Common myeloid progenitor, CD34-positive (primary cell): ENCODE data around the gene FILIP1.

Source experiments
- CTCF ChIA-PET: fragments of 350-600 bp; sonication (Branson Sonifier 250); formaldehyde crosslinking; loops from one replicate; lab custom pipeline; 2021; ENCODE audit warnings: antibody characterized with exemption; lab: Charles Lee
- POLR2A ChIA-PET: fragments of 350-600 bp; sonication (Branson Sonifier 250); formaldehyde crosslinking; loops from one replicate; lab custom pipeline; 2021; ENCODE audit warnings: antibody characterized with exemption; lab: Charles Lee
- DNase-seq, 3 donors: peaks; one replicate each; pipeline versions ENCODE4 v3.0.0 to v3.0.0-alpha.2; 2013
- H3K27ac ChIP-seq, 2 experiments: 1 replicate in 1 of 2; 2 replicates in 1 of 2; pipeline ENCODE4 v1.7.0; 2013; ENCODE audit warnings: inconsistent platforms in 2 of 2, low read length in 2 of 2, mild to moderate bottlenecking in 2 of 2, low read depth in 1 of 2, moderate library complexity in 1 of 2; ENCODE audit not compliant: severe bottlenecking in 2 of 2, insufficient read depth in 1 of 2, poor library complexity in 1 of 2
- H3K27me3 ChIP-seq, 5 experiments: replicated peaks in 2 of 5; 1 replicate in 3 of 5; 2 replicates in 2 of 5; pipeline versions ENCODE4 v1.6.1 to v1.7.0; 2013; ENCODE audit warnings: low read length in 4 of 5, mild to moderate bottlenecking in 2 of 5, moderate library complexity in 2 of 5, inconsistent platforms in 1 of 5; ENCODE audit not compliant: insufficient read depth in 5 of 5, control insufficient read depth in 4 of 5
- H3K36me3 ChIP-seq, 4 experiments: 1 replicate in 2 of 4; 2 replicates in 2 of 4; pipeline versions ENCODE4 v1.6.1 to v1.7.0; 2013; ENCODE audit warnings: low read length in 3 of 4, control low read depth in 1 of 4, mild to moderate bottlenecking in 1 of 4; ENCODE audit not compliant: control insufficient read depth in 4 of 4, insufficient read depth in 4 of 4
- H3K4me1 ChIP-seq, 4 experiments: 1 replicate in 3 of 4; 2 replicates in 1 of 4; pipeline versions ENCODE4 v1.6.1 to v1.7.1; 2013; ENCODE audit warnings: low read length in 3 of 4, mild to moderate bottlenecking in 3 of 4, control low read depth in 1 of 4, inconsistent platforms in 1 of 4, moderate library complexity in 1 of 4; ENCODE audit not compliant: control insufficient read depth in 4 of 4, insufficient read depth in 4 of 4; ENCODE audit errors: control extremely low read depth in 1 of 4
- H3K4me3 ChIP-seq, 7 experiments: 1 replicate in 4 of 7; 2 replicates in 3 of 7; pipeline versions ENCODE4 v1.5.1 to v1.7.0; 2013; ENCODE audit warnings: mild to moderate bottlenecking in 7 of 7, low read length in 6 of 7, moderate library complexity in 6 of 7, inconsistent platforms in 2 of 7, low read depth in 2 of 7, control low read depth in 1 of 7; ENCODE audit not compliant: insufficient read depth in 4 of 7, control insufficient read depth in 1 of 7; ENCODE audit errors: extremely low read depth in 1 of 7
- H3K9me3 ChIP-seq, 5 experiments: 1 replicate in 4 of 5; 2 replicates in 1 of 5; pipeline versions ENCODE4 v1.6.1 to v1.7.1; 2013; ENCODE audit warnings: low read length in 4 of 5, mild to moderate bottlenecking in 2 of 5, inconsistent platforms in 1 of 5, low read depth in 1 of 5, moderate library complexity in 1 of 5; ENCODE audit not compliant: control insufficient read depth in 4 of 5, insufficient read depth in 2 of 5; ENCODE audit errors: control extremely low read depth in 1 of 5
- WGBS: methylation state at CpG from one replicate; pipeline ENCODE4 v1.1.5; 2013; ENCODE audit not compliant: insufficient coverage; 5-methylcytosine and 5-hydroxymethylcytosine counted together

FILIP1 gene

GRCh38 chr6:75292555-75292954, 201.0 kb downstream of the FILIP1 start:
- Histone ChIP-seq H3K36me3 (peaks cover 0 to 2% (median 0%) of the 10 kb centered on the region in 4 experiments), H3K27me3 (no peaks in the 10 kb centered on the region), H3K4me3 (no peak overlapping the region), H3K27ac (no peak overlapping the region), H3K4me1 (peaks cover 0 to 2% (median 0%) of the 10 kb centered on the region in 4 experiments), H3K9me3 (no peaks in the 10 kb centered on the region)
- no peak for DNase-seq
- 60% methylated on average over 1 of the region's 2 CpGs for WGBS
- CTCF ChIA-PET, result no interaction called here
- POLR2A ChIA-PET, result no interaction called here

GRCh38 chr6:75291744-75292143, 201.9 kb downstream of the FILIP1 start:
- no peak for DNase-seq
- POLR2A ChIA-PET, result interaction anchor here (0.6 kb wide), 1 partner anchor 49 kb away, joined by 3 read pairs; no protein-coding TSS in a partner anchor
- H3K27ac ChIP-seq, result no peak overlapping the region
- no peaks in the 10 kb centered on the region for H3K9me3 ChIP-seq
- H3K27me3 ChIP-seq, result no peaks in the 10 kb centered on the region
- CTCF ChIA-PET, result interaction anchor here (0.6 kb wide), 1 partner anchor 39 kb away, joined by 3 read pairs; no protein-coding TSS in a partner anchor
- no peak overlapping the region for H3K4me3 ChIP-seq
- H3K36me3 ChIP-seq, result peaks cover 0 to 2% (median 0%) of the 10 kb centered on the region in 4 experiments
- peaks cover 0 to 9% (median under 1%) of the 10 kb centered on the region in 4 experiments for H3K4me1 ChIP-seq
- WGBS, result no CpG with 5 or more reads among the region's 1 CpG

GRCh38 chr6:75291331-75291730, 202.3 kb downstream of the FILIP1 start:
- CTCF ChIA-PET, result interaction anchor here (0.6 kb wide), 1 partner anchor 39 kb away, joined by 3 read pairs; no protein-coding TSS in a partner anchor
- POLR2A ChIA-PET, result interaction anchor here (0.6 kb wide), 1 partner anchor 48 kb away, joined by 3 read pairs; no protein-coding TSS in a partner anchor
- Histone ChIP-seq H3K27ac (no peak overlapping the region), H3K4me3 (no peak overlapping the region), H3K9me3 (no peaks in the 10 kb centered on the region), H3K36me3 (peaks cover 0 to 2% (median 0%) of the 10 kb centered on the region in 4 experiments), H3K27me3 (no peaks in the 10 kb centered on the region), H3K4me1 (peaks cover 0 to 14% (median 2%) of the 10 kb centered on the region in 4 experiments)
- peak in 1 of 3 donors; percentile 36 for DNase-seq
- WGBS, result 80% methylated on average over 1 of the region's 2 CpGs

GRCh38 chr6:75290136-75290945, 203.3 kb downstream of the FILIP1 start:
- CTCF ChIA-PET, result no interaction called here
- Histone ChIP-seq H3K9me3 (no peaks in the 10 kb centered on the region), H3K36me3 (peaks cover 0 to 2% (median 0%) of the 10 kb centered on the region in 4 experiments), H3K4me3 (no peak overlapping the region), H3K4me1 (peaks cover 5 to 22% (median 9%) of the 10 kb centered on the region in 4 experiments), H3K27me3 (no peaks in the 10 kb centered on the region), H3K27ac (no peak overlapping the region)
- 84% methylated on average over 3 of the region's 7 CpGs for WGBS
- no peak for DNase-seq
- POLR2A ChIA-PET, result no interaction called here

- DNase-seq, result no peak
- Histone ChIP-seq H3K27ac (no peak overlapping the region), H3K4me3 (no peak overlapping the region), H3K9me3 (no peaks in the 10 kb centered on the region), H3K4me1 (peaks cover 8 to 31% (median 17%) of the 10 kb centered on the region in 4 experiments), H3K36me3 (peaks cover 0 to 2% (median 0%) of the 10 kb centered on the region in 4 experiments), H3K27me3 (no peaks in the 10 kb centered on the region)
- 100% methylated on average over 1 of the region's 1 CpG for WGBS
- ChIA-PET POLR2A (no interaction called here), CTCF (no interaction called here)
Observed at GRCh38 chr6:75288023-75288422, 205.6 kb downstream of the FILIP1 start.

GRCh38 chr6:75287424-75287823, 206.2 kb downstream of the FILIP1 start:
- peaks cover 0 to 2% (median 0%) of the 10 kb centered on the region in 4 experiments for H3K36me3 ChIP-seq
- H3K27me3 ChIP-seq, result no peaks in the 10 kb centered on the region
- no peaks in the 10 kb centered on the region for H3K9me3 ChIP-seq
- ChIA-PET POLR2A (no interaction called here), CTCF (no interaction called here)
- no peak for DNase-seq
- no CpG with 5 or more reads among the region's 1 CpG for WGBS
- H3K4me1 ChIP-seq, result peaks cover 8 to 36% (median 22%) of the 10 kb centered on the region in 4 experiments
- no peak overlapping the region for H3K4me3 ChIP-seq
- H3K27ac ChIP-seq, result no peak overlapping the region

- no peak overlapping the region for H3K27ac ChIP-seq
- peaks cover 0 to 2% (median 0%) of the 10 kb centered on the region in 4 experiments for H3K36me3 ChIP-seq
- H3K9me3 ChIP-seq, result no peaks in the 10 kb centered on the region
- ChIA-PET POLR2A (no interaction called here), CTCF (no interaction called here)
- no peak for DNase-seq
- no peak overlapping the region for H3K4me3 ChIP-seq
- no CpG with 5 or more reads among the region's 2 CpGs for WGBS
- H3K27me3 ChIP-seq, result no peaks in the 10 kb centered on the region
- H3K4me1 ChIP-seq, result peaks cover 10 to 40% (median 24%) of the 10 kb centered on the region in 4 experiments
Observed at GRCh38 chr6:75286955-75287354, 206.6 kb downstream of the FILIP1 start.
